ENCODE data around the gene CCL27.

CCL27 gene

GRCh38 chr9:34701769-34702736 is 39.6 kb upstream of the CCL27 start:
- CTCF ChIA-PET: interaction anchor here (0.6 to 5.9 kb wide), 37 partner anchors 8 to 826 kb away, joined by 3 to 49 read pairs (median 5); partner anchors contain the start of genes CCL19, CCL21, GALT and RPP25L
- peak; percentile 83 for DNase-seq (ENCODE audit: extremely low spot score)
- peak; percentile 99 for TF ChIP-seq CTCF (IDR thresholded peaks at IDR 0.05; ENCODE audit: control extremely low read depth, extremely low read depth, low read depth, missing control alignments)
- POLR2A ChIA-PET: no interaction called here

GRCh38 chr9:34701023-34701768 is 38.7 kb upstream of the CCL27 start:
- peak; percentile 76 for DNase-seq (ENCODE audit: extremely low spot score)
- TF ChIP-seq CTCF (IDR thresholded peaks at IDR 0.05; ENCODE audit: control extremely low read depth, extremely low read depth, low read depth, missing control alignments): peak; percentile 70
- POLR2A ChIA-PET: no interaction called here
- CTCF ChIA-PET: interaction anchor here (0.8 to 5.9 kb wide), 14 partner anchors 8 to 109 kb away, joined by 3 to 49 read pairs (median 3); partner anchors contain the start of genes CCL19, CCL21, GALT and SIGMAR1

- no peak for DNase-seq (ENCODE audit: extremely low spot score)
- no peak for TF ChIP-seq CTCF (IDR thresholded peaks at IDR 0.05; ENCODE audit: control extremely low read depth, extremely low read depth, low read depth, missing control alignments)
- CTCF ChIA-PET: interaction anchor here (0.7 to 4.7 kb wide), 3 partner anchors 8 to 15 kb away, joined by 3 to 30 read pairs (median 6); partner anchors contain the start of gene CCL21
- POLR2A ChIA-PET: no interaction called here
Measured at GRCh38 chr9:34694811-34695210, 32.4 kb upstream of the CCL27 start.

GRCh38 chr9:34693560-34693959 is 31.1 kb upstream of the CCL27 start:
- no peak for TF ChIP-seq CTCF (IDR thresholded peaks at IDR 0.05; ENCODE audit: control extremely low read depth, extremely low read depth, low read depth, missing control alignments)
- POLR2A ChIA-PET: no interaction called here
- no peak for DNase-seq (ENCODE audit: extremely low spot score)
- CTCF ChIA-PET: interaction anchor here (4.7 kb wide), 1 partner anchor 9 kb away, joined by 30 read pairs; no protein-coding TSS in a partner anchor

GRCh38 chr9:34691936-34692315 is 29.5 kb upstream of the CCL27 start:
- DNase-seq (ENCODE audit: extremely low spot score): no peak
- no peak for TF ChIP-seq CTCF (IDR thresholded peaks at IDR 0.05; ENCODE audit: control extremely low read depth, extremely low read depth, low read depth, missing control alignments)
- CTCF ChIA-PET: interaction anchor here (1.2 to 4.7 kb wide), 3 partner anchors 9 to 16 kb away, joined by 4 to 30 read pairs (median 7); no protein-coding TSS in a partner anchor
- POLR2A ChIA-PET: no interaction called here

Measured in GM10248 (cell line).